Subcutaneous adipose tissue (tissue), 4 donors: ENCODE results near the gene NAXD. TPM values are rescaled to one million over a fixed set of nuclear protein-coding genes. Genes with fewer than 3 reads are reported as not detected.

Experiments
- CTCF ChIP-seq: fragments of 450-650 bp; IDR thresholded peaks from one replicate; pipeline ENCODE4 v1.5.1; 2016; ENCODE audit warnings: low read depth, mild to moderate bottlenecking, control low read depth, antibody characterized with exemption, moderate library complexity
- total RNA-seq, 4 donors: library from RNA; depleted of rRNA; stranded (reverse); fragments of >200 nt; gene quantifications; one replicate each; pipeline ENCODE4 v1.1.0, GENCODE V29; 2016

NAXD gene
- total RNA-seq, 4 donors from 2014 or later: 17.0 to 27.1 (median 20.4) TPM

GRCh38 chr13:110634558-110634957 lies 19.2 kb downstream of the NAXD start:
- no peak for TF ChIP-seq CTCF

- TF ChIP-seq CTCF: no peak
Measured at GRCh38 chr13:110635405-110636002, 20.2 kb downstream of the NAXD start.

- TF ChIP-seq CTCF: no peak
Measured at GRCh38 chr13:110636053-110636475, 20.7 kb downstream of the NAXD start.

GRCh38 chr13:110636701-110637201 lies 21.4 kb downstream of the NAXD start:
- no peak for TF ChIP-seq CTCF

GRCh38 chr13:110637275-110637674 lies 21.9 kb downstream of the NAXD start:
- no peak for TF ChIP-seq CTCF

GRCh38 chr13:110637747-110638146 lies 22.4 kb downstream of the NAXD start:
- no peak for TF ChIP-seq CTCF

- no peak for TF ChIP-seq CTCF
Measured at GRCh38 chr13:110638257-110638656, 22.9 kb downstream of the NAXD start.
